Lower leg skin (tissue), 4 donors: Measurements from ENCODE around the gene ATP2A1. TPM values are rescaled to one million over a fixed set of nuclear protein-coding genes. Genes with fewer than 3 reads are reported as not detected.
A peak's percentile ranks its signal among the peaks of the same experiment; 100 is the strongest.
"Not testable (repeated sequence)": the region's sequence is repeated elsewhere in the genome, so short reads cannot be mapped to it uniquely, and the experiment has no call there.

Source experiments
- DNase-seq, 2 donors: peaks; one replicate each; pipeline ENCODE4 v3.0.0-alpha.2; 2019; ENCODE audit warnings: low spot score in 2 of 2
- H3K4me3 ChIP-seq: fragments of 200-600 bp; sonication (generic); 2 replicates; pipeline ENCODE4 v1.5.1; 2017; ENCODE audit warnings: mild to moderate bottlenecking, low read depth; ENCODE audit not compliant: poor library complexity, severe bottlenecking
- POLR2A ChIP-seq, 2 donors: fragments of 450-650 bp; IDR thresholded peaks; one replicate each; pipeline ENCODE4 v1.6.1; 2016 to 2017; ENCODE audit warnings: antibody characterized with exemption in 2 of 2, mild to moderate bottlenecking in 1 of 2, moderate library complexity in 1 of 2
- WGBS, 2 donors: methylation state at CpG; one replicate each; pipeline ENCODE4 v1.1.5; 2018; 5-methylcytosine and 5-hydroxymethylcytosine counted together
- intact Hi-C: fragments of 100-400 bp; cut with DNase I; formaldehyde crosslinking; loops from one replicate; pipeline ENCODE4 v1.15.0; 2023; ENCODE audit warnings: low total_unique reads
- total RNA-seq, 4 donors: library from RNA; depleted of rRNA; stranded (reverse); fragments of >200 nt; gene quantifications; one replicate each; pipeline ENCODE4 v1.1.0, GENCODE V29; 2016
- TF ChIP-seq, protein P1 (sequence below), 3 donors: fragments of 450-650 bp; IDR thresholded peaks; one replicate each; pipeline ENCODE4 v1.5.1; 2016; ENCODE audit warnings: antibody characterized with exemption in 3 of 3, mild to moderate bottlenecking in 3 of 3, moderate library complexity in 2 of 3

The ATP2A1 gene
- total RNA-seq, 4 donors from 2014 or later = 0.07 to 0.46 (median 0.21) TPM

GRCh38 chr16:28937222-28937876, 59.1 kb downstream of the ATP2A1 start:
- intact Hi-C loops = loop anchor here (2.0 kb wide), 1 partner anchor 29 kb away; no protein-coding TSS in a partner anchor
- WGBS, 2 donors = 74 to 84% methylated on average over 14 of the region's 14 CpGs
- DNase-seq = peak in 1 of 2 donors; percentile 82
- H3K4me3 ChIP-seq = no peak overlapping the region
- TF ChIP-seq POLR2A (IDR thresholded peaks at IDR 0.05) = no peak
- TF ChIP-seq, protein P1, sequence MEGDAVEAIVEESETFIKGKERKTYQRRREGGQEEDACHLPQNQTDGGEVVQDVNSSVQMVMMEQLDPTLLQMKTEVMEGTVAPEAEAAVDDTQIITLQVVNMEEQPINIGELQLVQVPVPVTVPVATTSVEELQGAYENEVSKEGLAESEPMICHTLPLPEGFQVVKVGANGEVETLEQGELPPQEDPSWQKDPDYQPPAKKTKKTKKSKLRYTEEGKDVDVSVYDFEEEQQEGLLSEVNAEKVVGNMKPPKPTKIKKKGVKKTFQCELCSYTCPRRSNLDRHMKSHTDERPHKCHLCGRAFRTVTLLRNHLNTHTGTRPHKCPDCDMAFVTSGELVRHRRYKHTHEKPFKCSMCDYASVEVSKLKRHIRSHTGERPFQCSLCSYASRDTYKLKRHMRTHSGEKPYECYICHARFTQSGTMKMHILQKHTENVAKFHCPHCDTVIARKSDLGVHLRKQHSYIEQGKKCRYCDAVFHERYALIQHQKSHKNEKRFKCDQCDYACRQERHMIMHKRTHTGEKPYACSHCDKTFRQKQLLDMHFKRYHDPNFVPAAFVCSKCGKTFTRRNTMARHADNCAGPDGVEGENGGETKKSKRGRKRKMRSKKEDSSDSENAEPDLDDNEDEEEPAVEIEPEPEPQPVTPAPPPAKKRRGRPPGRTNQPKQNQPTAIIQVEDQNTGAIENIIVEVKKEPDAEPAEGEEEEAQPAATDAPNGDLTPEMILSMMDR (IDR thresholded peaks at IDR 0.05) = no peak

DNA sequence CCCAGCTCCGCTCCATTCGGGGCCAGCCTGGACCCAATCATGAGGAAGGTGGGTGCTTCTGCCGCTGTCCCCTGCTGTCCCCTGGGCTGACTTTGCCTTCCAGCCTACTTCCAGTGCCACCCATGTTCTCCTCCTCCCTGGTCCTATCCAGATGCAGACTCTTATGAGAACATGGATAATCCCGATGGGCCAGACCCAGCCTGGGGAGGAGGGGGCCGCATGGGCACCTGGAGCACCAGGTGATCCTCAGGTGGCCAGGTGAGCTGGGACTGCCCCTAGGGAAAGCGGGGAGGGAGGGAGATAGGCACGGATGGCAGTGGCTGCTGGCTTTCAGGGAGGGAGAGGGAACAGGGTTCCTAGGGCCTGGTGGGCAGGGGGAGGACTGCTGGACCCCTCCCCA, 60.4 kb downstream of the ATP2A1 start:
- 79 to 81% methylated on average over 7 of the region's 7 CpGs for WGBS, 2 donors
- peak in 1 of 2 donors; percentile 59 for DNase-seq
- TF ChIP-seq, protein P1 (IDR thresholded peaks at IDR 0.05) = no peak
- no peak for TF ChIP-seq POLR2A (IDR thresholded peaks at IDR 0.05)
- intact Hi-C loops = no loop called here
- H3K4me3 ChIP-seq = no peak overlapping the region

DNA sequence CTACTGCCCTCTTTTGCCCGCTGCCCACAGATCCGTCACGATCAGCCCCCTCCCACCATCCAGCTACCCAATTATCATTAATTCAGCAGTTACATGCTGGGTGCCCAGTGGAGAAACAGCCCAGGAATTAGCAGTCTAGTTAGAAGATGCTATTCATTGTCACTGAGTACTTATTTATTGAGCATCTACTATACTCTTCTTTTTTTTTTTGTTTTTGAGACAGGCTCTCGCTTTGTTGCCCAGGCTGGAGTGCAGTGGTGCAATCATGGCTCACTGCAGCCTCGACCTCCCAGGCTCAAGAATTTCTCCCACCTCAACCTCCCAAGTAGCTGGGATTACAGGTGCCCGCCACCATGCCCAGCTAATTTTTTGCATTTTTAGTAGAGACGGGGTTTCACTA, 61.5 kb downstream of the ATP2A1 start:
- 90 to 93% methylated on average over 7 of the region's 7 CpGs for WGBS, 2 donors
- DNase-seq, intact Hi-C loops, H3K4me3 ChIP-seq: not testable (repeated sequence)

DNA sequence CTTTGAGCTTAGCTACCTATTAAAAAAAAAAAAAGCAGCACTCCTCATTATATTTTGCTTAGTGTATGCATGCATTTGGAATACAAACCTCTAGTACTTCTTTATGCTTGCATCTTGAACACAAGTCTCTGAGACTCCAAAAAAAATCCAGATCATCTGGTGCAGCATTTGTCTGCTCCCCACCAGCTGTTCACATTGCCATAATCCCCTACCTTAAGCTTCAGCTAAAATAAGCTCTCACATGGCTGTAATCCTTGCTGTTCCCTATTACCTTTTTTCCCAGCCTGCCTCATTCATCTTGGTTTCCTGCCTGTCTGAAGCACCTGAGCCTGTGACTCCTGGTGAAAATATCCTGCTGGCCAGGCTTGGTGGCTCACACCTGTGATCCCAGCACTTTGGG, 65.0 kb downstream of the ATP2A1 start:
- H3K4me3 ChIP-seq = no peak overlapping the region
- TF ChIP-seq, protein P1 (IDR thresholded peaks at IDR 0.05) = no peak
- no peak for TF ChIP-seq POLR2A (IDR thresholded peaks at IDR 0.05)
- DNase-seq = no peak
- intact Hi-C loops = no loop called here

DNA sequence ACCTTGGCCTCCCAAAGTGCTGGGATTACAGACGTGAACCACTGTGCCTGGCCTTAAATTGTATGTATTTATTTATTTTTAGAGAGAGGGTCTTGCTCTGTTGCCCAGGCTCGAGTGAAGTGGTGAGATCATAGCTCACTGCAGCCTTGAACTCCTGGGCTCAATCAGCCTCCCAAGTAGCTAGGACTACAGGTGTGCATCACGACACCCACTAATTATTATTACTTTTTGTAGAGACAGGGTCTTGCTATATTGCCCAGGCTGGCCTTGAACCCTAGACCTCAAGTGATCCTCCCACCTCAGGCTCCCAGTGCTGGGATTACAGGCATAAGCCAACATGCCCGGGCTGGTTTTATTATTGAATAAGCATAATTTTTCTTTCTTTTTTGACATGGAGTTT, 68.4 kb downstream of the ATP2A1 start:
- intact Hi-C loops = loop anchor here (5.0 kb wide), 1 partner anchor 69 kb away; the partner anchor contains the start of gene ATP2A1
- DNase-seq = no peak
- no peak for TF ChIP-seq POLR2A (IDR thresholded peaks at IDR 0.05)
- TF ChIP-seq, protein P1 (IDR thresholded peaks at IDR 0.05) = no peak
- 66% methylated on average over 4 of the region's 4 CpGs for WGBS, 2 donors
- H3K4me3 ChIP-seq = no peak overlapping the region

GRCh38 chr16:28950648-28951409, 72.5 kb downstream of the ATP2A1 start, which contains the start of gene NFATC2IP:
NFATC2IP (plus strand) TSS chr16:28950937; CDS start chr16:28951012, 75 bp downstream.
- DNase-seq = peak; percentile 100
- 0 to 2% methylated on average over 55 to 68 of the region's 79 CpGs for WGBS, 2 donors
- peak within 1 kb of the TSS; percentile 88 for H3K4me3 ChIP-seq
- TF ChIP-seq, protein P1 (IDR thresholded peaks at IDR 0.05) = no peak
- TF ChIP-seq POLR2A (IDR thresholded peaks at IDR 0.05) = no peak
- intact Hi-C loops = no loop called here
